SK-N-SH (cell line): ENCODE results near the gene SPATA13.

Source experiments
- CHD2 ChIP-seq: fragments of 150-350 bp; IDR thresholded peaks from 2 replicates; pipeline ENCODE4 v1.6.1; 2018; ENCODE audit warnings: low read length; ENCODE audit not compliant: partially characterized antibody
- EP300 ChIP-seq, 2 experiments: IDR thresholded peaks; 2 replicates each; pipeline versions ENCODE4 v1.4.0 to v1.6.1; 2012; ENCODE audit warnings: borderline replicate concordance in 1 of 2, low read depth in 1 of 2, low read length in 1 of 2
- GABPA ChIP-seq: IDR thresholded peaks from 2 replicates; pipeline ENCODE4 v1.4.0; 2012; ENCODE audit warnings: low read depth, mild to moderate bottlenecking
- JUND ChIP-seq: IDR thresholded peaks from 2 replicates; pipeline ENCODE4 v1.4.0; 2012
- NFIC ChIP-seq: IDR thresholded peaks from 2 replicates; pipeline ENCODE4 v1.4.0; 2012; ENCODE audit warnings: borderline replicate concordance
- POLR2AphosphoS5 ChIP-seq: IDR thresholded peaks from 2 replicates; pipeline ENCODE4 v1.6.1; 2012; ENCODE audit warnings: low read depth, low read length
- RAD21 ChIP-seq: IDR thresholded peaks from 2 replicates; pipeline ENCODE4 v1.6.1; 2012; ENCODE audit warnings: mild to moderate bottlenecking, low read length
- TAF1 ChIP-seq: IDR thresholded peaks from 2 replicates; pipeline ENCODE4 v1.6.1; 2012; ENCODE audit warnings: low read depth, mild to moderate bottlenecking, low read length, moderate library complexity, borderline replicate concordance
- TF ChIP-seq, protein P1 (sequence below): fragments of 200-600 bp; sonication (generic); IDR thresholded peaks from 2 replicates; pipeline ENCODE4 v1.6.1; 2017; ENCODE audit warnings: antibody characterized with exemption, mild to moderate bottlenecking, moderate library complexity
- TF ChIP-seq, protein P2 (sequence below): IDR thresholded peaks from 2 replicates; pipeline ENCODE4 v1.6.1; 2012; ENCODE audit warnings: mild to moderate bottlenecking, low read depth, low read length, moderate library complexity
- TF ChIP-seq, protein P3 (sequence below): fragments of 150-350 bp; IDR thresholded peaks from 2 replicates; pipeline ENCODE4 v1.6.1; 2017; ENCODE audit warnings: antibody characterized with exemption, low read length, low read depth, borderline replicate concordance
- TF ChIP-seq, protein P4 (sequence below): IDR thresholded peaks from 2 replicates; pipeline ENCODE4 v1.4.0; 2012; ENCODE audit warnings: low read depth
- TF ChIP-seq, protein P5 (sequence below): IDR thresholded peaks from 2 replicates; pipeline ENCODE4 v1.4.0; 2012; ENCODE audit warnings: low read depth, borderline replicate concordance

DNA sequence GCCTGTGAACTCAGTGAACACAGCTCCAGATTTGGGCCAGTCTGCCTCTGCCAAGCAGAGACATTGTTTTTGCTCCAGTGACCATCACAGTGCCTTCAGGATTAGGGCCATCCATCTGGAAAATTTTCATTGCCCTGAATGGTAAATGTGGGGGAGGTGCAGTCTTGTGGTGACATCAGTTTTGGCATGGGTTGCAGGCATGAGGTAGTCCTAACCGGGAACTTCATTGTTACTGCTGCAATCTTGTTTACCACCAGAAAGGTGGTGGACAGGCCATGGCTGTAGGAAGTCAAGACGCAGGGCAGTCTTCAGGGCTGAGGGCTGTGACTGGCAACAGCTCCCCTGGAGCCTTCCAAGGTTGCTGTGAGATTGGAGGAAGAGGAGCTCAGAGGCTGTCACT lies 55.2 kb downstream of the SPATA13 start:
- TF ChIP-seq, protein P1, sequence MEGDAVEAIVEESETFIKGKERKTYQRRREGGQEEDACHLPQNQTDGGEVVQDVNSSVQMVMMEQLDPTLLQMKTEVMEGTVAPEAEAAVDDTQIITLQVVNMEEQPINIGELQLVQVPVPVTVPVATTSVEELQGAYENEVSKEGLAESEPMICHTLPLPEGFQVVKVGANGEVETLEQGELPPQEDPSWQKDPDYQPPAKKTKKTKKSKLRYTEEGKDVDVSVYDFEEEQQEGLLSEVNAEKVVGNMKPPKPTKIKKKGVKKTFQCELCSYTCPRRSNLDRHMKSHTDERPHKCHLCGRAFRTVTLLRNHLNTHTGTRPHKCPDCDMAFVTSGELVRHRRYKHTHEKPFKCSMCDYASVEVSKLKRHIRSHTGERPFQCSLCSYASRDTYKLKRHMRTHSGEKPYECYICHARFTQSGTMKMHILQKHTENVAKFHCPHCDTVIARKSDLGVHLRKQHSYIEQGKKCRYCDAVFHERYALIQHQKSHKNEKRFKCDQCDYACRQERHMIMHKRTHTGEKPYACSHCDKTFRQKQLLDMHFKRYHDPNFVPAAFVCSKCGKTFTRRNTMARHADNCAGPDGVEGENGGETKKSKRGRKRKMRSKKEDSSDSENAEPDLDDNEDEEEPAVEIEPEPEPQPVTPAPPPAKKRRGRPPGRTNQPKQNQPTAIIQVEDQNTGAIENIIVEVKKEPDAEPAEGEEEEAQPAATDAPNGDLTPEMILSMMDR, result no peak
- TF ChIP-seq EP300 (IDR thresholded peaks at IDR 0.05; ENCODE audit: borderline replicate concordance in 1 of 2, low read depth in 1 of 2, low read length in 1 of 2) (no peak), RAD21 (no peak), GABPA (no peak), JUND (no peak), CHD2 (no peak), TAF1 (no peak), NFIC (peak; percentile 28; the same call in 1 of the 2 replicates), POLR2AphosphoS5 (no peak)
- TF ChIP-seq, protein P2, sequence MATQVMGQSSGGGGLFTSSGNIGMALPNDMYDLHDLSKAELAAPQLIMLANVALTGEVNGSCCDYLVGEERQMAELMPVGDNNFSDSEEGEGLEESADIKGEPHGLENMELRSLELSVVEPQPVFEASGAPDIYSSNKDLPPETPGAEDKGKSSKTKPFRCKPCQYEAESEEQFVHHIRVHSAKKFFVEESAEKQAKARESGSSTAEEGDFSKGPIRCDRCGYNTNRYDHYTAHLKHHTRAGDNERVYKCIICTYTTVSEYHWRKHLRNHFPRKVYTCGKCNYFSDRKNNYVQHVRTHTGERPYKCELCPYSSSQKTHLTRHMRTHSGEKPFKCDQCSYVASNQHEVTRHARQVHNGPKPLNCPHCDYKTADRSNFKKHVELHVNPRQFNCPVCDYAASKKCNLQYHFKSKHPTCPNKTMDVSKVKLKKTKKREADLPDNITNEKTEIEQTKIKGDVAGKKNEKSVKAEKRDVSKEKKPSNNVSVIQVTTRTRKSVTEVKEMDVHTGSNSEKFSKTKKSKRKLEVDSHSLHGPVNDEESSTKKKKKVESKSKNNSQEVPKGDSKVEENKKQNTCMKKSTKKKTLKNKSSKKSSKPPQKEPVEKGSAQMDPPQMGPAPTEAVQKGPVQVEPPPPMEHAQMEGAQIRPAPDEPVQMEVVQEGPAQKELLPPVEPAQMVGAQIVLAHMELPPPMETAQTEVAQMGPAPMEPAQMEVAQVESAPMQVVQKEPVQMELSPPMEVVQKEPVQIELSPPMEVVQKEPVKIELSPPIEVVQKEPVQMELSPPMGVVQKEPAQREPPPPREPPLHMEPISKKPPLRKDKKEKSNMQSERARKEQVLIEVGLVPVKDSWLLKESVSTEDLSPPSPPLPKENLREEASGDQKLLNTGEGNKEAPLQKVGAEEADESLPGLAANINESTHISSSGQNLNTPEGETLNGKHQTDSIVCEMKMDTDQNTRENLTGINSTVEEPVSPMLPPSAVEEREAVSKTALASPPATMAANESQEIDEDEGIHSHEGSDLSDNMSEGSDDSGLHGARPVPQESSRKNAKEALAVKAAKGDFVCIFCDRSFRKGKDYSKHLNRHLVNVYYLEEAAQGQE, result no peak
- TF ChIP-seq, protein P3, sequence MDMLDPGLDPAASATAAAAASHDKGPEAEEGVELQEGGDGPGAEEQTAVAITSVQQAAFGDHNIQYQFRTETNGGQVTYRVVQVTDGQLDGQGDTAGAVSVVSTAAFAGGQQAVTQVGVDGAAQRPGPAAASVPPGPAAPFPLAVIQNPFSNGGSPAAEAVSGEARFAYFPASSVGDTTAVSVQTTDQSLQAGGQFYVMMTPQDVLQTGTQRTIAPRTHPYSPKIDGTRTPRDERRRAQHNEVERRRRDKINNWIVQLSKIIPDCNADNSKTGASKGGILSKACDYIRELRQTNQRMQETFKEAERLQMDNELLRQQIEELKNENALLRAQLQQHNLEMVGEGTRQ, result no peak
- TF ChIP-seq, protein P4, sequence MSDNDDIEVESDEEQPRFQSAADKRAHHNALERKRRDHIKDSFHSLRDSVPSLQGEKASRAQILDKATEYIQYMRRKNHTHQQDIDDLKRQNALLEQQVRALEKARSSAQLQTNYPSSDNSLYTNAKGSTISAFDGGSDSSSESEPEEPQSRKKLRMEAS, result no peak
- TF ChIP-seq, protein P5, sequence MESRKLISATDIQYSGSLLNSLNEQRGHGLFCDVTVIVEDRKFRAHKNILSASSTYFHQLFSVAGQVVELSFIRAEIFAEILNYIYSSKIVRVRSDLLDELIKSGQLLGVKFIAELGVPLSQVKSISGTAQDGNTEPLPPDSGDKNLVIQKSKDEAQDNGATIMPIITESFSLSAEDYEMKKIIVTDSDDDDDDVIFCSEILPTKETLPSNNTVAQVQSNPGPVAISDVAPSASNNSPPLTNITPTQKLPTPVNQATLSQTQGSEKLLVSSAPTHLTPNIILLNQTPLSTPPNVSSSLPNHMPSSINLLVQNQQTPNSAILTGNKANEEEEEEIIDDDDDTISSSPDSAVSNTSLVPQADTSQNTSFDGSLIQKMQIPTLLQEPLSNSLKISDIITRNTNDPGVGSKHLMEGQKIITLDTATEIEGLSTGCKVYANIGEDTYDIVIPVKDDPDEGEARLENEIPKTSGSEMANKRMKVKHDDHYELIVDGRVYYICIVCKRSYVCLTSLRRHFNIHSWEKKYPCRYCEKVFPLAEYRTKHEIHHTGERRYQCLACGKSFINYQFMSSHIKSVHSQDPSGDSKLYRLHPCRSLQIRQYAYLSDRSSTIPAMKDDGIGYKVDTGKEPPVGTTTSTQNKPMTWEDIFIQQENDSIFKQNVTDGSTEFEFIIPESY, result no peak
